ENCODE measurements around the gene YY2. TPM values are rescaled to one million over a fixed set of nuclear protein-coding genes. Genes with fewer than 3 reads are reported as not detected.

YY2 gene
- total RNA-seq, 4 donors from 2014 or later = 1.2 to 2.4 (median 1.6) TPM; not detected in 1

GRCh38 chrX:21837056-21837455 lies 18.7 kb upstream of the YY2 start:
- 60 to 69% methylated on average over 2 of the region's 2 CpGs for WGBS, 2 donors (ENCODE audit: low coverage in 1 of 2)
- no peaks in the 10 kb centered on the region for H3K36me3 ChIP-seq
- in situ Hi-C loops (cut with MboI; ENCODE audit: low pct_ligation_motif_present in 1 of 4, low pct_unique_long_range_greater_than_20kb in 1 of 4, low sequenced_read_pairs in 3 of 4) (loop anchor here in 1 of 4 donors (25.0 kb wide), 1 partner anchor 100 kb away; the partner anchor contains the start of gene SMS), intact Hi-C loops (cut with DNase I; ENCODE audit: low total_unique reads) (no loop called here)
- H3K4me1 ChIP-seq = peaks cover 0 to 13% (median 2%) of the 10 kb centered on the region in 4 donors
- no peaks in the 10 kb centered on the region for H3K27me3 ChIP-seq
- DNase-seq = no peak
- H3K4me3 ChIP-seq = no peak overlapping the region
- no peak for TF ChIP-seq EP300 (IDR thresholded peaks at IDR 0.05; ENCODE audit: low read depth)
- no peak for TF ChIP-seq POLR2A (IDR thresholded peaks at IDR 0.05)
- TF ChIP-seq POLR2AphosphoS5 (IDR thresholded peaks at IDR 0.05) = no peak
- TF ChIP-seq CTCF (IDR thresholded peaks at IDR 0.05) = no peak
- no peaks in the 10 kb centered on the region for H3K9me3 ChIP-seq
- no peak overlapping the region for H3K27ac ChIP-seq

GRCh38 chrX:21838937-21839333 lies 16.9 kb upstream of the YY2 start:
- Histone ChIP-seq H3K36me3 (no peaks in the 10 kb centered on the region), H3K4me3 (peak overlapping the region in 3 of 4 donors; percentile 53 to 77 (median 76)), H3K4me1 (peaks cover 0 to 13% (median 2%) of the 10 kb centered on the region in 4 donors), H3K27me3 (no peaks in the 10 kb centered on the region), H3K9me3 (no peaks in the 10 kb centered on the region), H3K27ac (peak overlapping the region; percentile 71 to 88 (median 81))
- in situ Hi-C loops (cut with MboI; ENCODE audit: low pct_ligation_motif_present in 1 of 4, low pct_unique_long_range_greater_than_20kb in 1 of 4, low sequenced_read_pairs in 3 of 4) (loop anchor here in 1 of 4 donors (25.0 kb wide), 1 partner anchor 98 kb away; the partner anchor contains the start of gene SMS), intact Hi-C loops (cut with DNase I; ENCODE audit: low total_unique reads) (no loop called here)
- TF ChIP-seq POLR2AphosphoS5 (IDR thresholded peaks at IDR 0.05) (no peak), POLR2A (IDR thresholded peaks at IDR 0.05) (no peak), CTCF (IDR thresholded peaks at IDR 0.05) (no peak), EP300 (IDR thresholded peaks at IDR 0.05; ENCODE audit: low read depth) (no peak)
- DNase-seq = no peak
- 0 to 31% methylated on average over 3 to 4 of the region's 4 CpGs for WGBS, 2 donors (ENCODE audit: low coverage in 1 of 2)

GRCh38 chrX:21839334-21840192 lies 16.2 kb upstream of the YY2 start, which contains the start of gene MBTPS2:
TSS of gene MBTPS2 (plus strand) at chrX:21839617. CDS start at chrX:21839735, 118 bp downstream.
- Histone ChIP-seq H3K4me1 (peaks cover 0 to 13% (median 2%) of the 10 kb centered on the region in 4 donors), H3K9me3 (no peaks in the 10 kb centered on the region), H3K36me3 (no peaks in the 10 kb centered on the region), H3K27ac (peak within 1 kb of the TSS; percentile 71 to 88 (median 81)), H3K4me3 (peak within 1 kb of the TSS; percentile 42 to 77 (median 64)), H3K27me3 (no peaks in the 10 kb centered on the region)
- TF ChIP-seq EP300 (IDR thresholded peaks at IDR 0.05; ENCODE audit: low read depth) = no peak
- TF ChIP-seq POLR2A (IDR thresholded peaks at IDR 0.05) = peak; percentile 67
- TF ChIP-seq POLR2AphosphoS5 (IDR thresholded peaks at IDR 0.05) = peak; percentile 48 to 77 (median 74)
- peak in 1 of 5 experiments; percentile 14 for TF ChIP-seq CTCF (IDR thresholded peaks at IDR 0.05)
- peak; percentile 85 for DNase-seq
- intact Hi-C loops (cut with DNase I; ENCODE audit: low total_unique reads) = no loop called here
- in situ Hi-C loops (cut with MboI; ENCODE audit: low pct_ligation_motif_present in 1 of 4, low pct_unique_long_range_greater_than_20kb in 1 of 4, low sequenced_read_pairs in 3 of 4) = loop anchor here in 1 of 4 donors (25.0 kb wide), 1 partner anchor 98 kb away; the partner anchor contains the start of gene SMS
- WGBS, 2 donors (ENCODE audit: low coverage in 1 of 2) = 0 to 45% methylated on average over 1 to 61 of the region's 61 CpGs

GRCh38 chrX:21840193-21840545 lies 15.6 kb upstream of the YY2 start:
- Histone ChIP-seq H3K4me1 (peaks cover 0 to 13% (median 2%) of the 10 kb centered on the region in 4 donors), H3K27ac (peak overlapping the region in 3 of 4 donors; percentile 71 to 88 (median 86)), H3K4me3 (peak overlapping the region in 3 of 4 donors; percentile 53 to 77 (median 76)), H3K27me3 (no peaks in the 10 kb centered on the region), H3K9me3 (no peaks in the 10 kb centered on the region), H3K36me3 (no peaks in the 10 kb centered on the region)
- TF ChIP-seq POLR2AphosphoS5 (IDR thresholded peaks at IDR 0.05) (no peak), POLR2A (IDR thresholded peaks at IDR 0.05) (no peak), EP300 (IDR thresholded peaks at IDR 0.05; ENCODE audit: low read depth) (no peak), CTCF (IDR thresholded peaks at IDR 0.05) (no peak)
- no peak for DNase-seq
- intact Hi-C loops (cut with DNase I; ENCODE audit: low total_unique reads) (no loop called here), in situ Hi-C loops (cut with MboI; ENCODE audit: low pct_ligation_motif_present in 1 of 4, low pct_unique_long_range_greater_than_20kb in 1 of 4, low sequenced_read_pairs in 3 of 4) (loop anchor here in 1 of 4 donors (25.0 kb wide), 1 partner anchor 97 kb away; the partner anchor contains the start of gene SMS)
- 0 to 48% methylated on average over 2 to 6 of the region's 6 CpGs for WGBS, 2 donors (ENCODE audit: low coverage in 1 of 2)

All from transverse colon (tissue), 4 donors.